OCI-M2 (cell line): Measurements from ENCODE around the gene KLF5.
"Not testable (repeated sequence)": the region's sequence is repeated elsewhere in the genome, so short reads cannot be mapped to it uniquely, and the experiment has no call there.

ENCODE experiments used
- DNase-seq: peaks from one replicate; lab custom pipeline; 2025; ENCODE audit not compliant: unreplicated experiment; lab: John Stamatoyannopoulos, UW

Gene KLF5

DNA sequence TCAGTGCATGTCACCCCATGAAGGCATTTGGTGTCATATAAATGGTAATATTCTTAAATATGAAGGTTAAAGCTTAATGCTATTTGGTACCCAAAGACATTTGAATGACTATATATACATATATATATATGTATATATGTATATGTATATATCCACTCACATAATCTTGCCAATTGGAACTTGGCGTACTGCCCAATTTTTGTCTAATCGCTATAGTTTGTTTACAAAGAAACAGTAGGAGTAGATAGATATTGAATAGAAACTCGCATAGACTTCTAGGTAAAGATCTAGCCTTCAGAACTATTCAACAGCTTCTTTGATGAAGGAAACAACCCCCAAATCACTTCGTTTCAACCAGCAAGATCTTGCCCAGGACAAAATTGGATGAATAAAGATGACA, 24.1 kb downstream of the KLF5 start:
- no peak for DNase-seq

GRCh38 chr13:73088332-73088935, 29.6 kb downstream of the KLF5 start:
- no peak for DNase-seq

GRCh38 chr13:73089213-73089612, 30.4 kb downstream of the KLF5 start:
- DNase-seq: no peak

- no peak for DNase-seq
These were observed 31.5 kb downstream of the KLF5 start for GRCh38 chr13:73090116-73090822.

GRCh38 chr13:73090823-73091187, 32.0 kb downstream of the KLF5 start:
- no peak for DNase-seq

DNA sequence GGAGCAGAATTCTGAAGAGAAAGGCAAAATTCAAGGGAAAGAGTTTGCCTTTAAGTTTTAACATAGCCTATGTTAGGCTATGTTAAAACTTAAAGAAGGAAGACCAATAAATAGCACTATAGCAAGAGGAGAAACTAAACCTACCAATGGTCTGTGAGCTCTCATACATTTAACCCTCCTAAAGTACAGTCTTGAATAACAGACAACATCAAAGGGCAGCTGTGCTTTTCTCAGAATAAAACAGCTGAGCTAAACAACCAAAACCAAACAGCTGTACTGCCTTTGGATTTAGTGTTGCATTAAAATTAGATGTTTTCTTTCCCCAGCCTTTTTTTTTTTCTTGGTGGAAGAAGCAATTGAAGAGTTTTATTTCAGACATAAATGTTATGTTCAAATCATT, 34.0 kb downstream of the KLF5 start:
- DNase-seq: no peak

DNA sequence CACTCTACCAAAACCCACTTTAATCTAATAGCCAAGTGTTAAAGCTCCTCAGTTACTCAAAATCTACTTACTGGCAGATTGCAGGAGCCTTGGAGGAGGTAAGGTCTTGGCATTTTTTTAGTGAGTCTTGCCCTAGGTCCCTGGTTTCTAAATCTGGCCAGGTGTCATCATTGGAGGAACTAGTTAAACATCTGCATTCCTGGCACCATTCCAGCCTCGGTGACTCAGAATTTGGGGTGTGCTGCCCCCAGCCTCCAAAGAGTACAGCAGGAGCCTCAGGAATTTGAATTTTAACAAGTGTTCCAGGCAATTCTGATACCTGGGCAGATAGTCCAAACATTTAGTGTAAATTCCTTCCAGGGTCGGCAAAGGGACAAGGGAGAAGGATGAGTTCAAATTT, 37.4 kb downstream of the KLF5 start:
- no peak for DNase-seq

DNA sequence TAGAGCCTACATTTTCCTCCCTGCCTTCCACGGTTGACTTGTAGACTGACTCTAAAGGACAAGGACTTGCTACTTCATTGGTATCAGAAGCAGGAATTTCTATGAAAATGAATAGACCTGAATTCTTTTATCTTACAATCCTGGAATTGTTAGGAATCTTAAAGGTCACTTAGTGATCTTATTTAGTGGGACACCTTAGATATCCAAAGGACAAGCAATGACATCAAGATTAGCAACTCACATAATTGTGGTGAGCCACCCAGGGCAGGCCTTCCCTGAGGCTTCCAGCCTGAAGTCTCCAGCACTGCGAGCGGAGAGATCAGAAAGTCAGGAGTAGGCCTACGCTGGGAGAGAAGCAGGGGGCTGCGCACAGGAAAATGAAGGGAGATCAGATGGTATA, 37.8 kb downstream of the KLF5 start:
- no peak for DNase-seq

GRCh38 chr13:73100781-73101180, 42.0 kb downstream of the KLF5 start:
- not testable (repeated sequence) for DNase-seq

- no peak for DNase-seq
These were observed 42.7 kb downstream of the KLF5 start for GRCh38 chr13:73101351-73102007.

- DNase-seq: no peak
These were observed 44.4 kb downstream of the KLF5 start for GRCh38 chr13:73103238-73103637.

- no peak for DNase-seq
These were observed 47.8 kb downstream of the KLF5 start for GRCh38 chr13:73106513-73107178.

DNA sequence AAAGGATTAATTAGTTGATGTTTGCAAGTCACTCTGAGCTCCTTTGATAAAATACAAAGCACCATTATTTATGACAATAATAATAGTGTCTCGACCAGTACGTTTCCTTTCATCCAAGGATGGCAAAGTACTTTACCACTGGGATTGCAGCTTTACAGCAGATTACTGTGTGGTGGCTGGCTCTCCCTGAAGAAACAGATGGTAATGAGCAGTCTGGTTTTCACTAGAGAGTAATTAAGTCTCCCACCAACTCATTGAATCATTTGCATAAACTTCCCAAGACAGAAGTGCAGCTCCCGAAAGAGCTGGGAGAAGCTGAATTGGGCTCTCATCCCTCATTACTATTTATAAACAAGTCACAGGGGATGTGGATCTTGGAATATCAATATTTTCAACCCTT, 48.7 kb downstream of the KLF5 start:
- DNase-seq: no peak

GRCh38 chr13:73107970-73108369, 49.2 kb downstream of the KLF5 start:
- DNase-seq: no peak

DNA sequence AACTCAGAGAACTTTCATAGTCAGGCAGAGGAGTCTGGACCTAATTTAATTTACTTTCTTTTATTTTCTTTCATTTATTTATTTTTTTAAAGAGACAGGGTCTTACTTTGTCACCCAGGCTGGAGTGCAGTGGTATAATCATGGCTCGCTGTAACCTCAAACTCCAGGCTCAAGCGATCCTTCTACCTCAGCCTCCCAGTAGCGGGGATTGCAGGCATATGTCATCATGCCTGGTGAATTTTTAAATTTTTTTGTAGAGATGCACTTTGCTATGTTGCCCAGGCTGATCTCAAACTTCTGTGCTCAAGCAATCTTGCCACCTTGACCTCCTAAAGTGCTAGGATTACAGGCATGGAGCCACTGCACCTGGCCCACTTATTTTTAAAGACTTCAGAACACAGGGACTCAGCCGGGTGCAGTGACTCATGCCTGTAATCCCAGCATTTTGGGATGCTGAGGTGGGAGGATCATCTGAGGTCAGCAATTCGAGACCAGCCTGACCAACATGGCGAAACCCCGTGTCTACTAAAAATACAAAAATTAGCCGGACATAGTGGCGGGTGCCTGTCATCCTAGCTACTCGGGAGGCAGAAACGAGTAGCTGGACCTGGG, 50.6 kb downstream of the KLF5 start:
- no peak for DNase-seq

DNA sequence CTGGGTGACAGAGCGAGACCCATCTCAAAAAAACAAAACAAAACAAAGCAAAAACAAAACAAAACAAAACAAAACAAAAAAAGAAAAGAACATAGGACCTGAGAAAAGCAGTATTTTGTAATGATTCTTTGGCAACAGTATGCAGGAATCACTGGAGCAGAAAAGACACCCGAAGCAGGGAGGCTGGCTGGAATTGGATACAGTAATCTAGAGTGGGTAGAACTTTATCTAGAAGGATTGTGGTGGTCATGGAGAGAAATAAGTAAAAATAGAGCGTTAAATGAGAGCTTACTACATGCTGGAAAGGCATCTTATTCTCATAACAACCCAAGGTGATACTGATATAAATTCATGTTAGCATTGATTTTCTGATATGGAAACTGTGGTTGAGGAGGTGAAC, 51.2 kb downstream of the KLF5 start:
- no peak for DNase-seq

- DNase-seq: no peak
These were observed 52.0 kb downstream of the KLF5 start for GRCh38 chr13:73110814-73111213.

DNA sequence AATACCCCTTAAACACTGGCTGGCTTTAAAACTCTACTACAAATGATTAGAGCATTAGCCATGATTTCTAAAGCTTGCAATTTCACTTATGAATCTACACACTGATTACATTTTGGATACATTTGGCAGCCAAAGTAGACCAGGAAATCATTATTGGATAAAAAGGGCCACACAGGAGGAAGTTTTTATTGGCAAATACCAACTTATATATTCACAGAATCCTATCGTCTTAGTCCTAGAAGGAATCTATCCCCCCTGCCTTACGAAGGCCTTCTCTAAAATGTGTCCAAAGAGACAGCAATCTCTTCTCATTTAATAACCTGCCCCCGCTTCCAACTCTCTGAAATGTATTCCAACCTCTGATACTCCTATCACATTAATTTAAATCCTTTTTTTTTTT, 52.5 kb downstream of the KLF5 start:
- DNase-seq: no peak

DNA sequence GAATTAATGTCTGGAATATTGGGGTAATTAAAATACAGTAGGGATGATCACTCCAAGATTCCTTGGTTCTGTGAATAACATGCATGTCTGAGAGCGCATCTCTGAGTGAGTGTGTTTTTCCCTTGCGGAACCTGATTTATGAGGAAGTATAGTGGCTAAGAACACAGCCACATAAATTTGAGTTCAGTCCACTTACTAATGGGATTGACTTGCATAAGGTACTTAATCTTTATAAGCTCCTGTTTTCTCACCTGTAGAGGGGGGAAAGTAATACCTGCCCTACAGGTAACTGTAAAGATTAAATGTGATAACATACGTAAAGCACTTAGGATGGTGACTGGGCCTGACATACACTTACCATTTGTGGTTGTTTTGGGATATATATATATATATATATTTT, 60.8 kb downstream of the KLF5 start:
- DNase-seq: no peak
